GM18867 (cell line): ENCODE results near the gene XYLT1.

Experiments
- ATAC-seq: cut with Tn5 transposase; IDR thresholded peaks from one replicate; pipeline ENCODE4 v1.9.1; 2021; ENCODE audit warnings: mild to moderate bottlenecking, moderate library complexity; ENCODE audit not compliant: unreplicated experiment

XYLT1 gene

DNA sequence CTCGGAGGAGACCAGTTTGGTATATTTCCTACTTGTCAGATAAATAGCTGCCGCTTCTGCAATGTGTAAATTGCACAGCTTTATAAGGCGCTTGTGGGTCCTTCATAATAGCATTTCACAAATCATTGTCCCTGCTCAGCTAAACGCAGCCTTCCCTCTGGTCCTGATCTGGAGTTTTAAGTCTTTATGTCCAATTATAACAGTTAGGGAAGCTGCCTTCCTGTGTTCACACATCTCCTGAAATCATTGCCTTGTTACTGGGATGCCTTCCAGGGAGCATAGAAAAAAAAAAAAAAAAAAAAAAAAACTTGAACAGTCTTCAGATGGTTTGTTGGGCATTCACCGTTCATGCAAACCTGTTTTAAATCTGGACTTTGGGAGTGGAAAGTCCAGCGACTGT, 342.0 kb downstream of the XYLT1 start:
- ATAC-seq: no peak

DNA sequence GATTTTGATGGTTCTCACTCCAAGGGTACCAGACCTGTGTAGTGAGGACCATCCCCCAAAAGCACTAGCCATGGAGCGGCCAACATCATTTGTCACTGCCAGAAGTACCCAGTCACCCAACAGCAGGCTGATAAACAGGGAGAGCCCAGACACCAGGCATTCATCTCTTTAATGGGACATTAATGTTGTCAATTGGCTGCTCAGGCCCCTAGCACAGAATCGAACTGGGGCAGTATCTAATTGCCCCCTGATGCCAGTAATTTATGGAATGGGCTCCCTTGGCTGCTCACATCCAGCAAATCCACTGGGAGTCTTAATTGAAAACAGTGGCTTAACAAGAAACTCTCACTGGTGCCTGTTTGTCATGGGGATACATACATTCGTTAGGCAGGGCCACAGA, 344.6 kb downstream of the XYLT1 start:
- ATAC-seq: no peak

DNA sequence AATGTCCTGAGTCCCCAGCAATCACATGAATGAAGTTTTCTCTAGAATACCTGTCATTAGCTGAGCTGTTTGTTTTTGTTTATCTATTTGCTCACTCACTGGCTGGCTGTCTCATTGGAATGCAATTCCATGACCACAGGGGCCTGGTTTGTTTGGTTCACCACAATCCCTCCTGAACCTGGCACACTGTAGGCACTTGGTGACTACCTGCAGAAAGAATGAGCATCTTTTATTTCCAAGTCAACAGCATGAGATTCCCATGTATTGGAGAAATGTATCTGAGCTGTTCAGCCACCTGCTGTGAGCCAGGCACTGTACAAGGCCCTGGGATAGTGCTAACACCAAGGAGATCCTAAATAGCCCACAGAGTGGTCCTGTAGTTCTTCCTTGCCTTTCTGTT, 345.1 kb downstream of the XYLT1 start:
- ATAC-seq: no peak

DNA sequence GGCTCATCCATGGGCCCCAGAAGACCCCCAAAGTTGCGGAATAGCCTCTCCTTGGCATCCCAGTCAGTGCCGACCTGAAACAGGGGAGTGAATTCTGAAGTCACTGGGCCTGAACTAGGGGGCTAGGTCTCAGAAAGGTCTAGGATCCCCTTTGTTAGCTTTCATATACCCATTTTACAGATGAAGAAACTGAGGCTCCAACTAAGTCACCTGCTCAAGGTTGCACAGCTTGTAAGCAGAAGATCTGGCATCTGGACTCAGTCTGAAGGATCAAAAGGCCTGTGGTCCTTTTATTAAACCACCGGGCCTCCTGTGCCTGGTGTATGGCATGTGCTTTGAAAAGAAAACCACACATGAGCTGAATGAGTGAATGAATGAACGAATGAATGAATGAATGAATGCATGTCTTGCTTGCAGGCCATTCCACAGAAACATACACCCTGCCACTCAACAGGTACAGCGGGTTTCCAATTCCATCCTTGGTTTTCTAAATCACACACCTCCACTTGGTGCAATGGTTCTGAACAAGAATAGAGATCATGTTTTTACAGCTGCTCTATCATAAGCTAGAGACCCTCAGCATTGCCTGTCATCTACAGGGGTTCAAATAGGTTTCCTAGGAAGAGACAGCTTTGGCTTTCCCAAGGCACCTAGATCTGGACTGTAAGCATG, 352.7 kb downstream of the XYLT1 start:
- ATAC-seq: no peak

DNA sequence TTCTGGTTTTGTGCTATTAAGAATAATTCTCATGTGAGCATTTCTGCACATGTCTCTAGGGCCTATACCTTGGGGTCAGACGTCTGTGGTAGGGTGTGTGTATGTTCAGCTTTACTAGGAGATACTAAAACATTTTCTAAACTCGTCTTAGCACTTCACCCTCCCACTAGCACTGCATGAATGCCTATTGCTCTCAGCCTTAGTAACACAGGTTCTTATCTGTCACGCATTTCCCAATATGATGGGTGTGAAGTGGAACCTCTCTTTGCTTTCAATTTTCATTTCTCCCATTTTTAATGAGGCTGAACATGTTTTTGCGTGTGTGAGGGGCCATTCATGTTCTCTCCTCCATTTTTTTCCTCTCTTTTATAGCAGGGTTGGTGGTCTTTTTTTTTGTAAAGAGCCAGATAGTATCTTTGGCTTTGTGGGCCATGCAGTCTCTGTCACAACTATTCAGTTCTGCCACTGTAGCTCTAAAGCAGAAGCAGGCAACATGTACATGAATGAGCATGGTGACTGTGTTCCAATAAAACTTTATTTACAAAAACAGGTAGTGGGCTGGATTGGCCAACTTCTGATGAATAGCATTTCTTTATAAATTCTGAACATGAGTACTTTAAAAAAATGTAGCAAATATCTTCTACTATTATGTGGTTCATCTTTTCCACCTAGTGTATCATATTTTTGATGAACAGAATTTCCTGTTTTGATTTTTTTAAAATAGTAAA, 354.0 kb downstream of the XYLT1 start:
- no peak for ATAC-seq

DNA sequence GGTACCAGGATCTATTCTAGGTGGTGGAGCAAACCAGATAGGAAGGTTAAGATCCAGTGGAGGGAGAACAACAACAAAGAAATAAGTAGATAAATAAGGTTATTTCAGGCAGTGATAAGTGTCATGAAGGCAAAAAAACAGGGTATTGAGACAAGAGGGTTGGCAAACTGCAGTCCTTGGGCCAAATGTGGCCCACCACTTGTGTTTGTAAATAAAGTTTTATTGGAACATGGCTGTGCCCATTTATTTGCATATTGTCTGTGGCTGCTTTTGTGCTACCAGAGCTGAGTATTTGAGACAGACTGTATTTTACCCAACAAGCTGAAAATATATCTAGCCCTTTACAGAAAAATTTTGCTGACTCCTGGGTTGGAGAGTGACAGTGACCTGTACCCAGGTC, 361.3 kb downstream of the XYLT1 start:
- no peak for ATAC-seq

DNA sequence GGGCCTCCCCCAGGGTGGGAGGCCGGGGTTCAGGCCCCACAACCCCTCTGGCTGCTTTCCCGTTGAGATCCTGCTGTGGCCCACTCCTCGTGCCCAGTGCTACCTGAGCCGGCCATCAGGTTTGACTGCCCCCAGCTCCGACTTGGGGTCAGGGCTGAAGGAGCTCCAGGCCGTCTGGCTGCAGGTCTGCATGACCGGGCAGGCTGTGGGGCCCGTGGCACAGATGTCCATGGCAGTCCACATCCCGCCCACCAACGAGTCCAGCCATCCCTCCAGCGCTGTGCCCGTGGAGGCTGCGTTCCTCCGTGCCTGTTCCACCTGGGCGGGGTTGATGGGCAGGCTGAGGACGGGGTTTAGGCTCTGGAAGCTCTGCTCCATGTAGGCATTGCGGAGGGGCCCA, 362.2 kb downstream of the XYLT1 start:
- no peak for ATAC-seq

DNA sequence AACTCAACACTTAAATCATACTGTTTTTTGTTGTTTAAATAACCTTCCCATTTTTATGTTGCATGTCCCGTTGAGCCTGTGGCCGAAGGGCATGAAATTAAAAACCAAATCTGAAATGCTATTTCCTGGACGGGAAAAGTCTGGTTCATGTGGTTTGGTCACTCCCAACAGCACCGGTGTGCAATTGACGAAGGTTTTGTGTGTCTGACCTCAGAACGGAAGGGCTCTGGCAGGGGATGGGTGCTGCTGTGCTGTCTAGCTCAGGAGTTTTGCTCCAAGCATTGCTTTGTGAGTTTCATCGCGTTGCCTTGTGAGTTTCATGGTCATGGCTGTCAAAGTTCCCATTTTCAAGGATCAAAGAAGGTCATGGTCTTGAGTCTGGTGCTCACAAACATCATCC, 363.3 kb downstream of the XYLT1 start:
- no peak for ATAC-seq

DNA sequence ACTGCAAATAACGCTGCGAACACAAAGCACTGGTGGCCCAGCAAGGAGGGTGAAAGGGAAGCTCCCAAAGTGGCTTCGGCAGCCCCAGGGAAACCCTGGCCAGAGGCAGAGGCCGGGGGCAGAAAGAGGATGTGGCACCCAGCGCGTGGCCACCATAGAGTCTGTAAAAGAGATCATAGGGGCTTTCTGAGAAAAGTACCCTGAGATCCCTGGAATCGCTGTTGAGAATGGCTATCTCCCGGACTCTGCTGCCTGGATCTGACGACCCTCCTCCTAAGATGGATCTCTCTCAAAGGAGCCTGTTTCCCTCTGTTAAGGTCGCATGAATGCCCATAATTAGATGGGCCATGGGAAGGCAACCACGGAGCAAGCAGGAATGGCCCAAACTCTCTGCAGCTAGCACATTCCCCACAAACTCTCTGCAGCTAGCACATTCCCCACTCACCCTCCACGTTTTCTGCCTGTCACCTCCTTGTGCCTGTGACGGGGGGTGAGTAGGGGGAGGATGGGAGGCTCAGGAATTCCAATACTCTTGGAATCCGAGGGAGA, 364.4 kb downstream of the XYLT1 start:
- no peak for ATAC-seq

DNA sequence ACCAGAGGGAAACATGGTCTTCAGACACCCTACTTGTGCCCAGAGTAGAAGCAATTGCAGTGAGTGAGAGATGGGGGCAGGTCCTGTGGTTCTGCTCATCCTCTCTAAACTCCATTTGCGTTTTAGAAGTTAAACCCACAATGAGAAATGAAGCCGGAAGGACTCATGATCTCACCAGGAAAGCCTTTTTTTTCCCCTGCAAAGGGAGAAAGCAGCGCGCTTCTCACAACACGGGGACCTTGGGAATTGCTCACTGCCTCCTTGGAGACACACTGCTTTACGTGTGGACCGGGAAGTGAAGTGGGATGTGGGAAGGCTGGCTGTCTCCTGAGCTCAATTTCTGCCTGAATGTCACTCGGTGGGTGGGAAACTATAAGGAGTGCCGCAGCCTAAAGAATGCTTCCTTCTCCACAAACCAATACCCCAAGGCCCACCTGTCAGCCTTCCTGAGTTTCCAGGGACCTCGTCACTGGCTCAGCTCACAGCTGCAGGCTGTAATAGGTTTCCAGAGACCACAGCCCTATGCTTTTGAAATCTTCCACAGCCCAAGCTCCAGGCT, 365.4 kb downstream of the XYLT1 start:
- no peak for ATAC-seq

DNA sequence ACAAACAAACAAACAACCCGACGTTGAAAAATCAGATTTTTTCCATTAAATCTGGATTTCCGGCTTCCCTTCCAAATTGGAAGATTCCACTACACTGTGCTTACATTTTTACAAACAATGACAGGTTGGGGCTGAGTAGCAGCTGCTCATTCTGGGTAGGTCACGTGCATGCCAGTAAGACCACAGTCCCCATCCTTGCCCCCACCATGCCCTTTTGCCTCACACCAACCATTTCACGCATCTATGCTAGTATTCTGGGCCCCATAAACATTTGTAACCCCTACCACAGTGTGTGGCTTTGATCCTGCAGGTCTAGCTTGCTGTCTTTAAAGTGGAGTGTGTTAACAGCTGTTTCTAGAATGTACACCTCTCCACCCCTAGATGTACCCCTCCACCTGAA, 366.1 kb downstream of the XYLT1 start:
- ATAC-seq: no peak

DNA sequence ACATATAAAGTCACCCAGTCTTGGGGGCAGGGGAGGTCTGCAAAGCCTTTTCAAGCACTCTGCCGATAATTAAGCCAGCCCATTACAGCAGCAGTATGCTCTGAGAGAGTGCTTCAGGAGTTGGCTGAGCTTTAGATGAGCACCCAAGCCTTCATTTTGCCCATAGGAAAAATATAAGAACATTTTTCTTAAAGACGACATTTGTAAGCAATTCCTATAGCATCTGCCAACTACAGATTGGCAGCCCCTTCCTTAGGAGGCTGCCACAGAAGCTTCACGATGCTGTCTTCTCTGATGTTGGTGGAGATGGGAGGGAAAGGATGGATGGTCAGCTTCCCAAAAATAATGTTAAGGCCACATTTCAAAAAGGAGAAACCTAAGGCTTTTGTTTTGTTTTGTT, 367.5 kb downstream of the XYLT1 start:
- no peak for ATAC-seq

DNA sequence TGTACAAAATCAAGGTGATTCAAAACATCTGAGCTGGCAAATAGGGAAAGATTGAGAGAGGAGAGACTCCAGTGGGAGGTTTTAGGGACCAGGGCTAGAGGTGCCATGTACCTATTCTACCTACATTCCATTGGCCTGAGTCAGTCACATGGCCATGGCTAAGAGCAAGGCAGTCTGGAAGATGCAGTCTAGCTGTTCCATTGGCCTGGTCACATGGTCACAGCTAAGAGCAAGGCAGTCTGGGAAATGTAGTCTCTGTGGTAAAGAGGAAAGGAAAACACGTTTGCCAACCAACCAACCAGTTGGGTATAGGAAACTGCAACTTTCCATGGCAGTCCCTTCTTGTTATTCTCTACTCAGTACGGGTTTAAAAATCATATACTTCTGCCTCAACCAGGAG, 369.1 kb downstream of the XYLT1 start:
- ATAC-seq: no peak

DNA sequence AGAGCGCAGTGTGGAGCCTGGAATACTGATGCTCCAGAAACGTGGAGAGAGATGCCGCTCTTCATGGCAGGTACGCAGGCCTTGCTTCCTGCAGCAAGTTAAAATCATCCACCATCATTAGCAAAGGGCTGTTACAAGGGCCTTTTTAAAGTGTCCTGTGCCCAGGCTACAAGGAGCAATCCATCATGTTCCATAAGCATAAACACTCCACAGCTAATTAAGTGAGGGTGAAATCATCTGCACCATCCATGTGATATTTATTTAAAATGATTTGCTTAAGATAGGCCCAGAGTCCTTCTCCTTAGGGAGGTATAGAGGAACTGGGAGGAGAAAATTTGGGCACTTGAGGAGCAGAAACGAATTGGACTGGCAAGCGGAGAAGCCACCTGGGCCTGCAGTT, 372.1 kb downstream of the XYLT1 start:
- ATAC-seq: no peak

DNA sequence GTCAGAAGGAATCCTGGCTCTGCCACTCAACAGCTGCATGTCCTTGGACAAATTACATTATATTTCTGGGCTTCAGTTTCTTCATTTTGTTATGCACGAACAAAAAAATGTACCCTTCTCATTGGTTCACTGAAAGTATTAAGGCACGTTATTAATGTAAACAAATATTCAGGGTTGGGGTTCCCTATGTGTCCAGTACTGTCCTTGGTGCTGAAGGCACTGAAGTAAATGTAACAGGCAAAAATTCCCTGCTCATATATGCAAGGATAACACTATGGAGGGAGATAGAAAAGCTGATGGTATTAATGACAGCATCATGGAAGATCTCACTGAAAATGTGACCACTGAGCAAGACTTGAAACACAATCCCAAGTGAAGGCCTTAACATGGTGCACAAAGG, 386.6 kb downstream of the XYLT1 start:
- ATAC-seq: no peak

DNA sequence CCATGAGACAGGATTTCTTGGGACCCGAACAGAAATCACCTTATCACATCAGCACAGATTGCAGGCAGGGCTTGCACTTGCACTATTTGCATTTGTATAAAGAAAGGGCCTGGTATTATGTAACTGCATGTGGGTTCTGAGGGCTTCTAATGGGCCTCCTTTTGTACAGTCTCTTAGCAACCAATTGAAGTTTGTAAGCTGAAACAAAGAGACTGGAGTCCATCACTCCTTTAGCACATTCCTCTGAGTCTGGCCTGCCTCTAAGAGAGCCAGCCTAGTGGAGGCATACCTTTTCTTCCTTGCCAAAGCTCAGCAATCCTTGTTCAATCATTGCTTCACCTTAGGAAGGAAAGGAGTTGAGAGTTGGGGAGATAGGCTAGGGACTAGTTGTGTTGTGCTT, 387.1 kb downstream of the XYLT1 start:
- ATAC-seq: no peak

DNA sequence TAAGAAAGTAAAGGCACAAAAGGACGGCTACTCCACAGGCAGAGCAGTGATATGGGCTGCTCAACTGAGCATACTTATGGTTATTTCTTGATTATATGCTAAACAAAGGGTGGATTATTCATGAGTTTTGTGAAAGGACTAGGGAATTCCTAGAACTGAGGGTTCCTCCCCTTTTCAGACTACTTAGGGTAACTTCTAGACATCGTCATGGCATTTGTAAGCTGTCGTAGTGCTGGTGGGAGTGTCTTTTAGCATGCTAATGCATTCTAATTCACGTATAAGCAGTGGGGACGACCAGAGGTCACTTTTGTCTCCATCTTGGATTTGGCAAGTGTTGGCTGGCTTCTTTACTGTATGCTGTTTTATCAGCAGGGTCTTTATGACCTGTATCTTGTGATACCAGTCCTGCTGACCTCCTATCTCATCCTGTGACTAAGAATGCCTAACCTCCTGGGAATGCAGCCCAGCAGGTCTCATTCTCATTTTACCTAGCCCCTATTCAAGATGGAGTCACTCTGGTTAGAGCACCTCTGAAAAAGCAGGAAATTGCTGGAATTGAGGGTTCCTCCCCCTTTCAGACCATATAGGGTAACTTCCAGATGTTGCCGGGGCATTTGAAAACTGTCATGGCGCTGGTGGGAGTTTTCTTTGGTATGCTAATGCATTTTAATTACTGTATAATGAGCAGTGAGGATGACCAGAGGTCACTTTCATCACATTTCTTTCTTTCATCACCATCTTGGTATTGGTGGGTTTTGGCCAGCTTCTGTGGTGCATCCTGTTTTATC, 388.5 kb downstream of the XYLT1 start:
- ATAC-seq: no peak

DNA sequence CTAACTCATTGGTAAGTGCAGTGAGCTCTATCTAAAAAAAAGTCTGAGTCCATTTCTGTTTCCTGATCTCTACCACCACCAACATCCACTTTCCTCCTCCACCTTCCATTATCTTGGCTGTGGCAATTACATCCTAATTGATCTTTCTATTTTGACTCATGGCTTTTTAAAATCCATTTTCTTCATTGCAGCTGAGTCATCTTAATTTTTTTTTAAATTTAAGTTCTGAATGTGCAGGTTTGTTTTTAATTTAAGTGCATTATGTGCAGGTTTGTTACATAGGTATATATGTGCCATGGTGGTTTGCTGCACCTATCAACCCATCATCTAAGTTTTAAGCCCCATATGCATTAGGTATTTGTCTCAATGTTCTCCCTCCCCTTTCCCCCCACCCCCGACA, 390.7 kb downstream of the XYLT1 start:
- ATAC-seq: no peak

DNA sequence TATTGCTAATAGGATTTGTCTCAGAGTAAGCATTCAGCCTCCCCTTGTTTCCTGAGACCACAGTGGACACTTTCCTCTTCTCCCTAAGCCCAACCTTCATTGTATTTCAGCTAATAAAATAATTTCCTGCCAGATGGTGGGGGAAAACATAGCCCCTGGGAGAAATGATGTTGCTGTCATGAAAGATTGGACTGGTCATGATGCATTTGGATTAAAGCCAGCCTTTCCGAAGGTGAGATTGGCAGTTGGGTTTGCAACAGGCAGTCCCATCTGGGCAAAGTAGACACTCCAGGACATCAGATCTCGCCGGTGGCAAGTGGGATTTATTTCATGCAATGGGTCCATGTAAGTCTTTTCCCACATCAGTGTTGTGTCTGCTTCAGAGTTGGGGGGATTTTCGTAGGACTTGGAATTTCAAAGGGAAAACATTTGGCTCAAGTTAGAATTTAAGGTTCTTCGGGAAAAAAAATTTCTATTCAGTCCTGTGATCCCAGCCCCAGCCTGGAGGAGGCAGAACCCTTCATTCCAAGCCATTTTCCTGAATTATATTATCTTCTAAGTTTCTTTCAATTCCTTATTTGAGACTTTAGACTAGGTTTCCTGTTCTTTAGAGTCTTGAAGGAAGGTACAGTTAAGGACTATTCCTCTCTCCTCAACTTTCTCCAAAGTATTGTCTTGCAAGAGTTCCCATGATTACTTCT, 391.7 kb downstream of the XYLT1 start:
- ATAC-seq: no peak

DNA sequence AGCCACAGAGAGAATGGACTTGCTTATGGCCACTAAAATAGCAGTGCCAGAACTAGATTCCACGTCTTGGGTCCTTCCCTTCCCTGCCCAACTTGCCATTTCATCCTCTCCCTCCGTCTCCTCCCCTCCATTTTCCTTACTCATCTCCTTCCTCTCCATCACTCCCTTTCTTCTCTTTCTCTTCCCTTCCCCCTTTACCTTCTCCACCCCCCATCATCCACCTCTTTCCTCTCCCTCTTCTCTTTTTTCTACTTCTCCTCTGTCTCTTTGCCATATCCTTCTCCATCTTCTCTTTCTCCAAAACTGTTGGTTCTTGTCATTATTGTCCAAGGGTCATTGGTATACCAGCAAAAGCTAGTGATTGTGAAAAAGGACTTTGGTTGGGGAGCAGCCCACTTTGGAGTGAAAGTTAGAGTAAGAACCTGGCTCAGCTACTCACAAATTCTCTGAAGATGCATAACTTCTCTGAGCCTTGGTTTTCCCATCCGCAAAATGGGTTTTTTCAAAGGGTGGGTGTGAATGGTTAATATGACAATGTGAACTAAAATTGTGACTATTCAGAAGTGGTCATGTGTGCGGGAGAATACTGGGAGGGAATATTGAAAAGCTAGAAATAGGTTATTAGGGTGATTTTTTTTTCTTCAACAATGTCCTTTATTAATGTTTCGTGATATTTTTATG, 393.8 kb downstream of the XYLT1 start:
- no peak for ATAC-seq
